Measurements from ENCODE around the gene UBA3.

The UBA3 gene

GRCh38 chr3:69090021-69090420 is 9.9 kb upstream of the UBA3 start:
- peak overlapping the region in 1 of 2 donors; percentile 20 for H3K27ac ChIP-seq (ENCODE audit: low read depth in 2 of 2, low read length in 2 of 2)
- H3K4me3 ChIP-seq (ENCODE audit: low read length in 2 of 2): no peak overlapping the region

DNA sequence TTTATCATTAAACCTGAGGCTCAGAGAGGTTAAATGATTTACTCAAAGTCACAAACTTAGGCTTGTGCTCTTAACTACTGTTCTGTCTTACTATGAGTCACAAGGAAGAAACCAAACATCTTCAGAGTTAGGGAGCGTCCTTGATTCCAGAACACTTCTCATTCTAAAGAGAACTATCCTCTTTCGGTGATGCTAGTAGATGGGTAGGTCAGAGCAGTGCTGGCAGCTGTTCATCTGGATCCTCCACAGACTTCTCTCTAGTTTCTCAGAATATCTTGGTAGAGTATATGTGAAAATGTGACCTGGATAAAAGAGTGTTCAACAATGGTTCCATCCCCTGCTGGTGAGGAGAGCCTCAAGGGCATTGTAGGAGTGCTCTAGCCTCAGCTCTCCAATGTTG is 7.9 kb upstream of the UBA3 start:
- Histone ChIP-seq H3K36me3 (ENCODE audit: control insufficient read depth in 2 of 2, insufficient read depth in 2 of 2, low read length in 2 of 2) (peaks cover 0 to 8% of the 10 kb centered on the region in 2 donors), H3K4me3 (ENCODE audit: low read length in 2 of 2) (peak overlapping the region; percentile 6 to 53), H3K9me3 (ENCODE audit: control insufficient read depth in 2 of 2, low read length in 2 of 2) (no peaks in the 10 kb centered on the region), H3K4me1 (ENCODE audit: control insufficient read depth in 2 of 2, insufficient read depth in 2 of 2, low read length in 2 of 2) (peaks cover 37 to 46% of the 10 kb centered on the region in 2 donors), H3K9ac (ENCODE audit: low read depth in 1 of 2, low read length in 2 of 2) (peak overlapping the region in 1 of 2 donors; percentile 41), H3K27me3 (ENCODE audit: control insufficient read depth in 2 of 2, insufficient read depth in 2 of 2, low read length in 2 of 2) (no peaks in the 10 kb centered on the region), H3K27ac (ENCODE audit: low read depth in 2 of 2, low read length in 2 of 2) (peak overlapping the region; percentile 18 to 41)

More at GRCh38 chr3:69090021-69090420, 9.9 kb upstream of the UBA3 start:
- Histone ChIP-seq H3K36me3 (ENCODE audit: control insufficient read depth in 2 of 2, insufficient read depth in 2 of 2, low read length in 2 of 2) (peaks cover 6 to 12% of the 10 kb centered on the region in 2 donors), H3K4me1 (ENCODE audit: control insufficient read depth in 2 of 2, insufficient read depth in 2 of 2, low read length in 2 of 2) (peaks cover 38 to 42% of the 10 kb centered on the region in 2 donors), H3K27me3 (ENCODE audit: control insufficient read depth in 2 of 2, insufficient read depth in 2 of 2, low read length in 2 of 2) (no peaks in the 10 kb centered on the region), H3K9me3 (ENCODE audit: control insufficient read depth in 2 of 2, low read length in 2 of 2) (no peaks in the 10 kb centered on the region), H3K9ac (ENCODE audit: low read depth in 1 of 2, low read length in 2 of 2) (no peak overlapping the region)

DNA sequence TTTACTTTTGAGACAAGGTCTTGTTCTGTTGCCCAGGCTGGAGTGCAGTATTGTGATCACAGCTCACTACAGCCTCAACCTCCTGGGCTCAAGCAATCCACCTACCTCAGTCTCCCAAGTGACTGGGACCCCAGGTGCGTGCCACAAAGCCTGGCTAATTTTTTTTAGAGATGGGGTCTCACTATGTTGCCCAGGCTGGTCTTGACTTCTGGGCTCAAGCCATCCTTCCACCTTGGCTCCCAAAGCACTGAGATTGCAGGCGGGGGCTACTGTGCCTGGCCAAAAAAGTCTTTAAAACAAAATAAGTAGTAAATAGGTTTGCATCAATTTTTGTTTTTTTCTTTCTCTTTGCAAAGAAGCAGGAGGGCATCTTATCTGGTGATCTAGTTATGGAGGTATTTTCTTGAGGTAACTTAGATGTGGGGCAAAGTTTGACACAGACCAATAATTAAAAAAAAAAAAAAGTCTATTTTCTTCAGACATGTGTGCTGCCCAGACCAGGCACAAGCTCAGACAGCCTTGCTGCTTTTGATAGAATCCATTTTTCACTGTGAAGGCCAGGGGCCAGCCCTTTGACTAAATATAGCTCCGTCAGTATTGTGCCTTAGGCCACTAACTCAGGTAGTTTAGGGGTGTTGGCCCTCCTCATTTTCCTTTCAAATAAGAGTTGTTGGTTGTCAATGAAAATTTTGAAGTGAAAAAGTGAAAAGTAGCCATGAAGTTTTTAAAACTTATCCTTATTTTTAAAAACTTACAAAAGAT is 7.0 kb upstream of the UBA3 start:
- no peaks in the 10 kb centered on the region for H3K9me3 ChIP-seq (ENCODE audit: control insufficient read depth in 2 of 2, low read length in 2 of 2)
- peaks cover 0 to 7% of the 10 kb centered on the region in 2 donors for H3K36me3 ChIP-seq (ENCODE audit: control insufficient read depth in 2 of 2, insufficient read depth in 2 of 2, low read length in 2 of 2)
- H3K27ac ChIP-seq (ENCODE audit: low read depth in 2 of 2, low read length in 2 of 2): peak overlapping the region; percentile 92 to 95
- H3K9ac ChIP-seq (ENCODE audit: low read depth in 1 of 2, low read length in 2 of 2): peak overlapping the region in 1 of 2 donors; percentile 91
- no peaks in the 10 kb centered on the region for H3K27me3 ChIP-seq (ENCODE audit: control insufficient read depth in 2 of 2, insufficient read depth in 2 of 2, low read length in 2 of 2)
- H3K4me3 ChIP-seq (ENCODE audit: low read length in 2 of 2): peak overlapping the region; percentile 6 to 58
- peaks cover 37 to 47% of the 10 kb centered on the region in 2 donors for H3K4me1 ChIP-seq (ENCODE audit: control insufficient read depth in 2 of 2, insufficient read depth in 2 of 2, low read length in 2 of 2)

DNA sequence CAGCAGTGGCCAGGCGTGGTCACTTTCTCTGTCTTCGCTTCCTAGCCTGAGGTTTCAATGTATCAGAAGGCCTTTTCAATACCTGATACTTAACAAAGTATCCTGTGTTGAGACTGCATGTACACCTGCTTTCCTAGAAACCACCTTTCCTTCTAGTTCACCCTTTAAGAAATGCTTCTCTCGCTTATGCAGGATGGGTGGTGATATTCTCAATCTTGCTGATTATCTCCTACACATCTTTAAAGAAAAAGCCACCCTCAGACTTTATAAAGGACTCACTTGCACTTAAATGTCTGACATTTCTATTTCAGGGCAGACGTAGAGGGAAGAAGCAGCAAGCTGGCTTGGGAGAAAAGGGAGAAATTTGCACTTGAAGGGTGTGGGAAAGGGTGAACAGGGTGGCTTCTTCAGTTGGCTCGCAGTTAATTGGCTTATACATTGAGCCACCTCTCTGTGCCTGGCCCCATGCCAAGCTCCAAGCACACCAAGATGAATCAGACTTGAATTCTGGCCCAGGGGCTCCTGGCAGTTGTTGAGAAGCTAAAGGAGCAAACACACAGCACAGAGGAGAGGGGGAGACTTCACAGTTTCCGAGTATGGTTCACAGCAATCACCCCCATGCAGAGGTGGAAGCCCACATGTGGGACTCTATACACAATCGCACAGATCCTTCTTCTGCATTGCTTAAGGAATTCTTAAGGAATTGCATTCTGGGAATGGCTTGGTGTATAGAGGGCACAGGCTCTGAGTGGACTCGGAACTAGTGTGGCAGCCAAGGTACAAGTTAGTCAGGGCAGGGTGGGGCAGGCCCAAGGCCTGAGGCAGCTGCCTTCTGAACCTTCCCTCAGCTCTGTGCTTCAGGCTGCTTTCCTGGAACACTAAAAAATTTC is 5.9 kb upstream of the UBA3 start:
- peak overlapping the region; percentile 77 to 86 for H3K4me3 ChIP-seq (ENCODE audit: low read length in 2 of 2)
- H3K36me3 ChIP-seq (ENCODE audit: control insufficient read depth in 2 of 2, insufficient read depth in 2 of 2, low read length in 2 of 2): peaks cover 0 to 4% of the 10 kb centered on the region in 2 donors
- peak overlapping the region; percentile 92 to 95 for H3K27ac ChIP-seq (ENCODE audit: low read depth in 2 of 2, low read length in 2 of 2)
- no peaks in the 10 kb centered on the region for H3K27me3 ChIP-seq (ENCODE audit: control insufficient read depth in 2 of 2, insufficient read depth in 2 of 2, low read length in 2 of 2)
- peak overlapping the region; percentile 87 to 91 for H3K9ac ChIP-seq (ENCODE audit: low read depth in 1 of 2, low read length in 2 of 2)
- no peaks in the 10 kb centered on the region for H3K9me3 ChIP-seq (ENCODE audit: control insufficient read depth in 2 of 2, low read length in 2 of 2)
- H3K4me1 ChIP-seq (ENCODE audit: control insufficient read depth in 2 of 2, insufficient read depth in 2 of 2, low read length in 2 of 2): peaks cover 37 to 48% of the 10 kb centered on the region in 2 donors

GRCh38 chr3:69085168-69085832 is 5.1 kb upstream of the UBA3 start:
- H3K4me3 ChIP-seq (ENCODE audit: low read length in 2 of 2): peak overlapping the region; percentile 77 to 86
- H3K27ac ChIP-seq (ENCODE audit: low read depth in 2 of 2, low read length in 2 of 2): peak overlapping the region; percentile 92 to 95
- H3K36me3 ChIP-seq (ENCODE audit: control insufficient read depth in 2 of 2, insufficient read depth in 2 of 2, low read length in 2 of 2): peaks cover 0 to 4% of the 10 kb centered on the region in 2 donors
- H3K27me3 ChIP-seq (ENCODE audit: control insufficient read depth in 2 of 2, insufficient read depth in 2 of 2, low read length in 2 of 2): no peaks in the 10 kb centered on the region
- no peaks in the 10 kb centered on the region for H3K9me3 ChIP-seq (ENCODE audit: control insufficient read depth in 2 of 2, low read length in 2 of 2)
- peaks cover 41 to 48% of the 10 kb centered on the region in 2 donors for H3K4me1 ChIP-seq (ENCODE audit: control insufficient read depth in 2 of 2, insufficient read depth in 2 of 2, low read length in 2 of 2)
- peak overlapping the region; percentile 87 to 91 for H3K9ac ChIP-seq (ENCODE audit: low read depth in 1 of 2, low read length in 2 of 2)

DNA sequence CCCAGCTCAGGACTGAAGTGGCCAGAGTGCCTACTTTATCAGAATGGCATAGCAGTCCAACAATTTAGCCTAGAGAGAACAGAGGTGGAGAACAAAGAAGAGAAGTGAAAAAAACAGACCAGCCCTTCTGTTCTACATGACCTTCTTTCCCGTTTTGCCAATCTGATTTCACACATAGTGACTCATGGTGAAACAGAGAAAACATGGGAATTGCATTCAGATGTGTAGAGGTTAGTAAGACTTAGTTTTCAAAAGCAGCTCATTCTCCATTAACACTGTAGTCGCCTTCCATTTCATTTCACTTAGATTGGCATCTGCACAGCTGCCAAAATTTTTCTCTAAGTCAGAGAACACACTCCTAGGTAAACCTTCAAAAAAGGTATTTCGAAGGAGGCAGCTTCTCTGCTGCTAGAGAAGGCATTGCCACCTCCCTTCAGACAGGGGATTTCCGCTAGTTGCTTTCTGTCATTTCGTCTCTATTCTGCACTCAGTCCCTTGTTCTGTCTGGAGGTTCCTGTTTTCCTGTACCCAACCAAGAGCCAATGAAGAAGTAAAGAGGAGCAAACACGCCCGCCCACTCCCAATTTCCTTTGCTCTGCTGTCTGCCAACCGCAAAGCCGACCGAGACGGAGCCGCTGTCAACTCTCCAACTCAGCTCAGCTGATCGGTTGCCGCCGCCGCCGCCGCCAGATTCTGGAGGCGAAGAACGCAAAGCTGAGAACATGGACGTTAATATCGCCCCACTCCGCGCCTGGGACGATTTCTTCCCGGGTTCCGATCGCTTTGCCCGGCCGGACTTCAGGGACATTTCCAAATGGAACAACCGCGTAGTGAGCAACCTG is 4.4 kb upstream of the UBA3 start, which contains the start of gene ARL6IP5:
Gene ARL6IP5 (plus strand): TSS at position 612 of the 842 bp plus-strand sequence. CDS start 111 bp downstream, at position 723.
- H3K9me3 ChIP-seq (ENCODE audit: control insufficient read depth in 2 of 2, low read length in 2 of 2): no peaks in the 10 kb centered on the region
- peak within 1 kb of the TSS; percentile 87 to 91 for H3K9ac ChIP-seq (ENCODE audit: low read depth in 1 of 2, low read length in 2 of 2)
- H3K36me3 ChIP-seq (ENCODE audit: control insufficient read depth in 2 of 2, insufficient read depth in 2 of 2, low read length in 2 of 2): peaks cover 0 to 4% of the 10 kb centered on the region in 2 donors
- H3K4me1 ChIP-seq (ENCODE audit: control insufficient read depth in 2 of 2, insufficient read depth in 2 of 2, low read length in 2 of 2): peaks cover 37 to 43% of the 10 kb centered on the region in 2 donors
- H3K27me3 ChIP-seq (ENCODE audit: control insufficient read depth in 2 of 2, insufficient read depth in 2 of 2, low read length in 2 of 2): no peaks in the 10 kb centered on the region
- peak within 1 kb of the TSS; percentile 92 to 95 for H3K27ac ChIP-seq (ENCODE audit: low read depth in 2 of 2, low read length in 2 of 2)
- H3K4me3 ChIP-seq (ENCODE audit: low read length in 2 of 2): peak within 1 kb of the TSS; percentile 77 to 86

- H3K36me3 ChIP-seq (ENCODE audit: control insufficient read depth in 2 of 2, insufficient read depth in 2 of 2, low read length in 2 of 2): no peaks in the 10 kb centered on the region
- H3K27me3 ChIP-seq (ENCODE audit: control insufficient read depth in 2 of 2, insufficient read depth in 2 of 2, low read length in 2 of 2): no peaks in the 10 kb centered on the region
- H3K9ac ChIP-seq (ENCODE audit: low read depth in 1 of 2, low read length in 2 of 2): no peak overlapping the region
- H3K27ac ChIP-seq (ENCODE audit: low read depth in 2 of 2, low read length in 2 of 2): peak overlapping the region in 1 of 2 donors; percentile 45
- peaks cover 33 to 35% of the 10 kb centered on the region in 2 donors for H3K4me1 ChIP-seq (ENCODE audit: control insufficient read depth in 2 of 2, insufficient read depth in 2 of 2, low read length in 2 of 2)
- H3K9me3 ChIP-seq (ENCODE audit: control insufficient read depth in 2 of 2, low read length in 2 of 2): no peaks in the 10 kb centered on the region
- H3K4me3 ChIP-seq (ENCODE audit: low read length in 2 of 2): no peak overlapping the region
Measured at GRCh38 chr3:69082805-69083204, 2.6 kb upstream of the UBA3 start.

DNA sequence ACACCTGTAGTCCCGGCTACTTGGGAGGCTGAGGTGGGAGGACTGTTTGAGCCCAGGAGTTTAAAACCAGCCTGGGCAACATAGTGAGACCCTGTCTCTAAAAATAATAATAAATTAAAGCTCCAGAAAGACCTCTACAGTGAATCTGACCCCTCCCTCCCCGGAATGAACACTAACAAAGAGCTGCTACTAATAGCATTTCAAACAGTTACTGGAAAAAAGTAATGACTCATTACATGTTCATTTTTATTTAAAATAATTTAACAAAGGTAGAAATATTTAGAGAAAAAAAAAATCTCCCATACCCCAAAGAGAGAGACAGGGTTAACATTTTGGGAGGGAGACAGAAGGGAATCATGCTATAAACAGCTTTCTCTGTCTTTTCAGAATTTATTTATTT is 2.2 kb upstream of the UBA3 start:
- Histone ChIP-seq H3K4me1 (ENCODE audit: control insufficient read depth in 2 of 2, insufficient read depth in 2 of 2, low read length in 2 of 2) (peaks cover 28 to 31% of the 10 kb centered on the region in 2 donors), H3K27me3 (ENCODE audit: control insufficient read depth in 2 of 2, insufficient read depth in 2 of 2, low read length in 2 of 2) (no peaks in the 10 kb centered on the region), H3K4me3 (ENCODE audit: low read length in 2 of 2) (no peak overlapping the region), H3K27ac (ENCODE audit: low read depth in 2 of 2, low read length in 2 of 2) (peak overlapping the region in 1 of 2 donors; percentile 45), H3K9ac (ENCODE audit: low read depth in 1 of 2, low read length in 2 of 2) (no peak overlapping the region), H3K36me3 (ENCODE audit: control insufficient read depth in 2 of 2, insufficient read depth in 2 of 2, low read length in 2 of 2) (no peaks in the 10 kb centered on the region), H3K9me3 (ENCODE audit: control insufficient read depth in 2 of 2, low read length in 2 of 2) (no peaks in the 10 kb centered on the region)

Measured in mucosa of rectum (tissue), 2 donors.